Panc1 (cell line): ENCODE measurements around the gene TKT. TPM values are rescaled to one million over a fixed set of nuclear protein-coding genes. Genes with fewer than 3 reads are reported as not detected.

ENCODE experiments used
- ATAC-seq: fragments of 200-7000 bp; cut with Tn5 transposase; 2 replicates; pipeline ENCODE4 v1.9.1; 2020; ENCODE audit warnings: mild to moderate bottlenecking, moderate library complexity
- BruUV-seq: library from RNA; stranded (reverse); fragments of 400-500 nt; replicated peaks from 2 replicates; lab custom pipeline; 2021; lab: Mats Ljungman, UMichigan
- CTCF ChIA-PET: fragments of 300-600 bp; sonication (Branson Sonifier 250); formaldehyde crosslinking; loops from one replicate; lab custom pipeline; 2022; ENCODE audit warnings: antibody characterized with exemption; lab: Charles Lee
- POLR2A ChIA-PET: fragments of 300-600 bp; sonication (Branson Sonifier 250); formaldehyde crosslinking; loops from one replicate; lab custom pipeline; 2022; ENCODE audit warnings: antibody characterized with exemption; lab: Charles Lee
- DNase-seq: peaks from one replicate; pipeline ENCODE4 v3.0.0-alpha.2; 2010; ENCODE audit warnings: low read depth, low spot score
- H3K27ac ChIP-seq: 2 replicates; pipeline ENCODE4 v1.5.1; 2011; ENCODE audit warnings: mild to moderate bottlenecking, low read length, inconsistent platforms
- H3K27me3 ChIP-seq: fragments of 200-500 bp; sonication (Bioruptor generic); 2 replicates; pipeline ENCODE4 v1.6.0; 2014; ENCODE audit warnings: low read length, inconsistent platforms; ENCODE audit not compliant: control insufficient read depth, insufficient read depth
- H3K36me3 ChIP-seq: fragments of 200-500 bp; sonication (Bioruptor generic); 2 replicates; pipeline ENCODE4 v1.5.1; 2014; ENCODE audit warnings: inconsistent platforms, mild to moderate bottlenecking, low read length, moderate library complexity; ENCODE audit not compliant: control insufficient read depth, insufficient read depth
- H3K4me1 ChIP-seq: 2 replicates; pipeline ENCODE4 v1.5.1; 2011; ENCODE audit warnings: inconsistent platforms, mild to moderate bottlenecking, low read length, moderate library complexity; ENCODE audit not compliant: control insufficient read depth, insufficient read depth
- H3K4me3 ChIP-seq, 2 experiments: 2 replicates each; pipeline ENCODE4 v1.5.1; 2011 to 2012; ENCODE audit warnings: low read depth in 2 of 2, low read length in 2 of 2, mild to moderate bottlenecking in 2 of 2, inconsistent platforms in 1 of 2, moderate library complexity in 1 of 2
- H3K9me3 ChIP-seq: fragments of 200-500 bp; sonication (Bioruptor generic); 2 replicates; pipeline ENCODE4 v1.5.1; 2014; ENCODE audit warnings: low read depth, mild to moderate bottlenecking, inconsistent platforms, low read length, moderate library complexity; ENCODE audit not compliant: control insufficient read depth, insufficient read depth
- CTCF ChIP-seq: fragments of 450-650 bp; IDR thresholded peaks from 2 replicates; pipeline ENCODE4 v1.5.1; 2017; ENCODE audit warnings: mild to moderate bottlenecking
- POLR2AphosphoS5 ChIP-seq: IDR thresholded peaks from 2 replicates; pipeline ENCODE4 v1.6.1; 2012; ENCODE audit warnings: mild to moderate bottlenecking, low read depth, low read length, moderate library complexity
- REST ChIP-seq, 2 experiments: IDR thresholded peaks; 2 replicates each; pipeline ENCODE4 v1.6.1; 2011 to 2012; ENCODE audit warnings: low read depth in 2 of 2, control low read depth in 1 of 2, low read length in 1 of 2, mild to moderate bottlenecking in 1 of 2, moderate library complexity in 1 of 2; ENCODE audit not compliant: insufficient read depth in 1 of 2
- SIN3A ChIP-seq: IDR thresholded peaks from 2 replicates; pipeline ENCODE4 v1.6.1; 2012; ENCODE audit warnings: low read depth, mild to moderate bottlenecking, low read length, moderate library complexity, borderline replicate concordance; ENCODE audit not compliant: insufficient read depth
- TCF7L2 ChIP-seq: IDR thresholded peaks from 2 replicates; pipeline ENCODE4 v1.6.1; 2011; ENCODE audit warnings: mild to moderate bottlenecking, low read depth, low read length, inconsistent platforms
- in situ Hi-C: cut with HindIII; loops from 2 replicates; pipeline ENCODE4 v1.10.0; 2016; ENCODE audit warnings: low sequenced_read_pairs, low pct_unique_long_range_greater_than_20kb
- intact Hi-C: fragments of 100-400 bp; cut with micrococcal nuclease; formaldehyde crosslinking; loops from one replicate; pipeline ENCODE4 v1.10.0; 2022; ENCODE audit not compliant: unreplicated experiment
- total RNA-seq: library from RNA; stranded (reverse); gene quantifications from one replicate; pipeline ENCODE4 v1.2.1, GENCODE V29; 2021; ENCODE audit not compliant: unreplicated experiment

Gene TKT
- total RNA-seq, 1 experiment from 2014 or later: 338 TPM

GRCh38 chr3:53188136-53188685 is 67.6 kb downstream of the TKT start:
- Histone ChIP-seq H3K4me1 (no peaks in the 10 kb centered on the region), H3K36me3 (no peaks in the 10 kb centered on the region), H3K4me3 (no peak overlapping the region), H3K9me3 (no peaks in the 10 kb centered on the region), H3K27me3 (no peaks in the 10 kb centered on the region), H3K27ac (no peak overlapping the region)
- TF ChIP-seq POLR2AphosphoS5 (no peak), TCF7L2 (no peak), CTCF (no peak)
- BruUV-seq: no TSS peak
- POLR2A ChIA-PET: no interaction called here
- in situ Hi-C loops: no loop called here
- CTCF ChIA-PET: no interaction called here
- intact Hi-C loops: no loop called here
- DNase-seq (no peak), ATAC-seq (no peak)

- H3K27me3 ChIP-seq: no peaks in the 10 kb centered on the region
- DNase-seq (no peak), ATAC-seq (no peak)
- no peaks in the 10 kb centered on the region for H3K9me3 ChIP-seq
- in situ Hi-C loops: no loop called here
- intact Hi-C loops: no loop called here
- no peaks in the 10 kb centered on the region for H3K36me3 ChIP-seq
- no peak overlapping the region for H3K4me3 ChIP-seq
- TF ChIP-seq TCF7L2 (no peak), POLR2AphosphoS5 (no peak)
- CTCF ChIA-PET: no interaction called here
- POLR2A ChIA-PET: no interaction called here
- BruUV-seq: no TSS peak
- H3K4me1 ChIP-seq: no peaks in the 10 kb centered on the region
- H3K27ac ChIP-seq: no peak overlapping the region
Measured at GRCh38 chr3:53187430-53187829, 68.4 kb downstream of the TKT start.

GRCh38 chr3:53186726-53187125 is 69.1 kb downstream of the TKT start:
- Histone ChIP-seq H3K4me3 (no peak overlapping the region), H3K27ac (no peak overlapping the region), H3K9me3 (no peaks in the 10 kb centered on the region), H3K36me3 (no peaks in the 10 kb centered on the region), H3K27me3 (no peaks in the 10 kb centered on the region), H3K4me1 (no peaks in the 10 kb centered on the region)
- DNase-seq: no peak
- ChIA-PET CTCF (no interaction called here), POLR2A (no interaction called here)
- BruUV-seq: no TSS peak
- intact Hi-C loops (no loop called here), in situ Hi-C loops (no loop called here)
- ATAC-seq: no peak
- TF ChIP-seq CTCF (no peak), REST (IDR thresholded peaks at IDR 0.05; ENCODE audit: insufficient read depth in 1 of 2, low read depth in 2 of 2, low read length in 1 of 2) (no peak), SIN3A (no peak), POLR2AphosphoS5 (no peak), TCF7L2 (no peak)
